HG02970 (cell line): ENCODE data around the gene TENT5D.
"Not testable (repeated sequence)": the region's sequence is repeated elsewhere in the genome, so short reads cannot be mapped to it uniquely, and the experiment has no call there.

Experiments used
- ATAC-seq: cut with Tn5 transposase; IDR thresholded peaks from one replicate; pipeline ENCODE4 v1.9.1; 2021; ENCODE audit warnings: mild to moderate bottlenecking, moderate library complexity, moderate number of reproducible peaks; ENCODE audit not compliant: unreplicated experiment, low FRiP score

The TENT5D gene

DNA sequence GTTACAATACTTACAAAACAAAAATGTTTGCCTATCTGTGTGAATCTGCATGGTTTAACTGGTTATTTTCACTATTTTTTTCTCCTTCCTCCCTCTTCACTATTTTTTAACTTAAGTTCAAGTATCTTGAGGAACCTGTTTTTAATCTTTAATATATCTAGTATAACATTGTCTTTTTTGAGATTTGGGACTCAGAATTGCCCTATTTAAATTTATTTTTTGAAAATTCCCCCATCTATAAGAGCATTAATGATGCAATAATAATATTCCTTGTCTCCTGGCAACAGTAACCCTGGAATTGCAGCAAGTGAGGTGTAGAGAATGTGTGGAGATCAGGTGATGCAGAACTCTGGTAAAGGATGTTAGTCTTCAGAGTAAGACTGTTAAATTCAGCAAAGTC, at the start of gene TENT5D:
Gene TENT5D, plus strand, starts transcription at position 301 of the 400 bp plus-strand sequence. CDS start 22,093 bp downstream, outside the sequence.
- ATAC-seq: no peak

DNA sequence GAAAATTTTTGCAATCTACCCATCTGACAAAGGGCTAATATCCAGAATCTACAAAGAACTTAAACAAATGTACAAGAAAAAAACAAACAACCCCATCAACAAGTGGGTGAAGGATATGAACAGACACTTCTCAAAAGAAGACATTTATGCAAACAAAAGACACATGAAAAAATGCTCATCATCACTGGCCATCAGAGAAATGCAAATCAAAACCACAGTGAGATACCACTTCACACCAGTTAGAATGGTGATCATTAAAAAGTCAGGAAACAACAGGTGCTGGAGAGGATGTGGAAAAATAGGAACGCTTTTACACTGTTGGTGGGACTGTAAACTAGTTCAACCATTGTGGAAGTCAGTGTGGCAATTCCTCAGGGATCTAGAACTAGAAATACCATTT, 34.6 kb upstream of the TENT5D start:
- ATAC-seq: not testable (repeated sequence)

DNA sequence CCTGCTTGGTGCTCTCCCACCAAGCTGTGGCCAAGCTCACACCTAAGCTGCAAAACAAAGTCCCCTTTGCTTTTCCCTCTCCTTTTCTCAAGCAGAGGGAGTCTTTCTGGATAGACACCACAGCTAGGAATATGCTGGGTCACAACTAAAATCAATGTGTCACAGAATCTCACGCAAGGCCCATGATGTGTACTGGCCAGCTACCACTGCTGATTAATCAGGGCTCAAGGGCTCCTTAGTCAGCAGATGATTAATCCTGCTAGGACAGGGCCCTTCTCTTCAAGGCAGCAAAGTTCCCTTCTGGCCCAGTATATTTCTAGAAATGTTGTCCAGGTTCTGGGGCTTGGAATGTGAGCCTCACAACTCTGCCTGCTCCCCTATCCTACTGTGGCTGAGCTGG, 32.0 kb upstream of the TENT5D start:
- no peak for ATAC-seq

DNA sequence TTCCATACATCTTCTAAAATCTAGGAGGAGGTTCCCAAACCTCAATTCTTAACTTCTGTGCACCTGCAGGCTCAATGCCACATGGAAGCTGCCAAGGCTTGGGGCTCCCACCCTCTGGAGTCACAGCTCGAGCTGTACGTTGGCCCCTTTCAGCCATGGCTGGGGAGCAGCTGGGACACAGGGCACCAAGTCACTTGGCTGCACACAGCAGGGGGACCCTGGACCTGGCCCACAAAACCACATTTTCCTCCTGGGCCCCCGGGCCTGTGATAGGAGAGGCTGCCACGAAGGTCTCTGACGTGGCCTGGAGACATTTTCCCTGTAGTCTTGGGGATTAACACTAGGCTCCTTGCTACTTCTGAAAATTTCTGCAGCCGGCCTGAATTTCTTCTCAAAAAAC, 8.2 kb upstream of the TENT5D start:
- no peak for ATAC-seq

DNA sequence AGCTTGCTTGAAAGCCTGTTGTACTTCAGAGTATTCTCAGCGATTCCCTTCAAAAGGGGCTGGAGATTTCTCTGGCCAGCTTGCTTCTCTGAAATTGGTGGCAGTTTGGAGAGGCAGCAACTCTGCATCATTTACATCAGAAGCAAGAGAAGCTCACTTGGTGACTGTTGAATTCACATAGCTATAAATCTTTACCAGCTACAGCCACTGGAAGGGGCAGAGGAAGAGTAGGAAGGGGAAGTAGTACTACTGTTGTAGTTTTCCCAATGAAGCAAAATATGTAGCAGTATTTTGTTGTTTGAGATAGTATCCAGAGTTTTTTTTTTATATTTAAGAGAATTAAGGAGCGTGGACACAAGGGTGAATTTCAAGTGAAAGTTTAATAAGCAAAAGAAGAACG, 2.8 kb downstream of the TENT5D start:
- no peak for ATAC-seq

DNA sequence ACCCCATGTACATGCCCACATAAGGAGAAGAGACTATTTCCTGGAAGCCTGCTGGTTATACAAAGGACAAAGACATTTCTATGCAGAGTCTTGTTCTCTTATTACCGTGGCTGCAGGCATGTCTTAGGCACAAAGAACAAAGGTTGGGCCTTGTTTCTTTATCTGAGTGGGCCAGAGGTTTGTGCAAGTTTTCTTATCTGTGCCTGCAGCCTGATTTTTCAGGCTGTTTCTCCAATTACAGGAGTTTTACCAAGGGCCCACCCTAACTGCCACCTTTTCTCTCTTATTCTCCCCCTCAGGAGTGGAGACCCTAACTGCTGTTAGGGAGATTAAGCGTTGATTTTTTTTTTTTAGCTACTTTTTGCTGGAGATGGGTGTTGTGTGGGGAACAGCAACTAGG, 3.5 kb downstream of the TENT5D start:
- ATAC-seq: no peak

DNA sequence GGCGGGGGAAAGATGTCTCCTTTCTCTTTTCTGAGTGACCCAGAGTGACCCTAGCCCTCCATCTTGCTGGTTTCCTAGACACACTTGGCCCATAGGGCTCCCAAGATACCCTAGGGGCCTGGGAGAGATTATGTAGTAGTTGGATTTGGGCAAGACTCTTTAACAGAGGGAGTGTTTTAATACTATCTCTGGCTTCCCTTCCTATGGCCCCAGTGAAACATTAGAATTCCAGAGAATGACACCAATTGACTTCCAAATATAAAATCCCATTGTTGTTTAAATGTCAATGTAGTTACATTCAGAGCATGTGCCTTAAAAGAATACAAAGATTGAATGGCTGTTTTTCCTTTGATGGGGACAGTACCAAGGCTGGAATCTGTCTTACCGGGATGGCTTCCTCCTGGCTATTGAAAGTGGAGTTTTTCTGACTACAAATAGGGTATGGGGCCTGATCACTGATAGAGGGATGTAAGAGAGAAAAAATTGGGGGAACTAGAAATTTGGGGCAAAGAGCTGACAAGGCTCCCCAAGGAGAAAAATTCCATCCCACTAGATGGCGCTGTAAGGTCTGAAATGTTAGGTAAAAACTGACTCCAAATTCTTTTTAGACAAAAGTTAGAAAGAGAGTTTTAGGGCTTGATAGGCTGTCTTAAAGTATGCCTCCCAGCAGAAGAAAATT, 10.7 kb downstream of the TENT5D start:
- no peak for ATAC-seq

DNA sequence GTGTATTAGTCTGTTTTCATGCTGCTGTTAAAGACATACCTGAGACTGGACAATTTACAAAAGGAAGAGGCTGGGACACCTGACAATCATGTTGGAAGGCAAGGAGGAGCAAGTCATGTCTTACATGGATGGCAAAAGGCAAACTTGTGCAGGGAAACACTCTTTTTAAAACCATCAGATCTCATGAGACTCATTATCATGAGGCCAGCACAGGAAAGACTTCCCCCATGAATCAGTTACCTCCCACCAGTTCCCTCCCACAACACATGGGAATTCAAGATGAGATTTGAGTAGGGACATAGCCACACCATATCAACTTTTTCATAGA, 11.2 kb downstream of the TENT5D start:
- ATAC-seq: no peak

DNA sequence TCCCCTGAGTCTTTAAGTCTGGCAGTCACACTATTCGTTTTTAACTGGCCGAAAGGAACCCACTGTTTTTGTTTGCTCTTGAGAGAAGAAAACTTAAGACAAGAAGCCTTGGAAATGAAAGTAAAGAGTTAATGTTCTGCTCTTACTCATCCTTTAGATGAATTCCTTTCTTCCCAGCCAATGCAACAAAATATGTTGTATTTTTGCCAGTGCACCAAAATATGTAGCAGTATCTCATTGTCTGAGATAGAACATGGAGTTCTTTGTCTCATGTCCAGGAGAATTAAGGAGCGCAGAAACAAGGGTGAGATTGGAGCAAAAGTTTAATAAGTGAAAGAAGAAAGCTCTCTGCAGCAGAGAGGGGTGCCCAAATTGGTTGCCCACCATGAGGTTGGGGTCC, 12.2 kb downstream of the TENT5D start:
- no peak for ATAC-seq

DNA sequence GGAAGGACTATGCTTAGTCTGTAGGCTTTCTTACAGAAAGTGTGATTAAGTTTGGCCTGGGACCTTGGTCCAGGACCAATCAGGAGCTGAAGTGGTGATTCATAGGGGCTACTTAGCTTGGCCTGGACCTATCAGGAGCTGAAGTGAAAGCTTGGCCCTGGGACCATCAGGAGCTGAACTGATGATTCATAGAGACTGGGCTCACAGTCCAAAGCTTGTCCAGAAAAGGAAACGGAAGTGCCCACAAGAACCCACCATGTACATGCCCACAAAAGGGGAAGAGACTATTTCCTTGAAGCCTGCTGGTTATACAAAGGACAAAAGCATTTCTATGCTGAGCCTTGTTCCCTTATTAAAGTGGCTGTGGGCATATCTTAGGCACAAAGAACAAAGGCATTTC, 12.6 kb downstream of the TENT5D start:
- ATAC-seq: no peak

DNA sequence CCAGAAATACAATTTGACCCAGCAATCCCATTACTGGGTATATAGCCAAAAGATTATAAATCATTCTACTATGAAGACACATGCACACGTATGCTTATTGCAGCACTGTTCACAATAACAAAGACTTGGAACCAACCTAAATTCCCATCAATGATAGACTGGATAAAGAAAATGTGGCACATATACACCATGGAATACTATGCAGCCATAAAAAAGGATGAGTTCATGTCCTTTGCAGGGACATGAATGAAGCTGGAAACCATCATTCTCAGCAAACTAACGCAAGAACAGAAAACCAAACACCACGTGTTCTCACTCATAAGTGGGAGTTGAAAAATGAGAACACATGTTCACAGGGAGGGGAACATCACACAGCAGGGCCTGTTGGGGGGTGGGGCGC, 47.9 kb downstream of the TENT5D start:
- not testable (repeated sequence) for ATAC-seq

DNA sequence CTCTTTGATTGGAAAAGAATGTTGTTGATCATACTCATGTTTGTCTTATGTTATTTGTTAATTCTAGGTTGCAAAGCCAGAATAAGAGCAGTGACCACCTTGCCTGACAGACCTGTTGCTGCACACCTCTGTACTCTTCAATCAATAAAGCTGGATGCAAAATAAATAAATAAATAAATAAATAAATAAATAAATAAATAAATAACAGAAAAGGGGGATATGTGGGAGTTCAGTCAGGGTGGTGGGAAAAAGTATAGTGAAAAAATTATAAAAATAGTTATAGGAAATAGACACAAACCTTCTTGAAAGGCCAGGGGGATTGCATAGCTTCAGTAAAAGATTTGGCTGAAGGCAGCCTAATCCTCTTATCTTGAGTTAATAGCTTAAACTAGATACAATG, 51.3 kb downstream of the TENT5D start:
- ATAC-seq: no peak

DNA sequence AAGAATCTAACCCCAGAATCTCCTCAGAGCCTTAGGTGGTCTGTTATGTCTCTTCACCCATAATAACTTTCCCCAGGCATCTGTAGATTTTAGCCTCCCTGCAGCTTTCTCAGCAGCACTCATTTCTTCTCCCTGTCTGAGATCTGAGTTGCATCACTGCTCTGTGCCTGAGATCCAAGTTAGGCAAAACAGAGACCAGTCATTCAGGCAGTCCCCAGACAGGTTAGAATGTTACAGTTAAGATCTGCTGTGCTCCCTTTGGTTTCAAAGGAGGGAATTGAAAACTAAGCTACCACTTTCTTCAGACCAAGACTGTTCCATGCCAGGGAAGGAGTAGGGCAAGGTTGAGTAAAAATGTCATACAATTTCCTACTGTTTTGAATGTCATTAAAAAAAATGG, 65.3 kb downstream of the TENT5D start:
- no peak for ATAC-seq

DNA sequence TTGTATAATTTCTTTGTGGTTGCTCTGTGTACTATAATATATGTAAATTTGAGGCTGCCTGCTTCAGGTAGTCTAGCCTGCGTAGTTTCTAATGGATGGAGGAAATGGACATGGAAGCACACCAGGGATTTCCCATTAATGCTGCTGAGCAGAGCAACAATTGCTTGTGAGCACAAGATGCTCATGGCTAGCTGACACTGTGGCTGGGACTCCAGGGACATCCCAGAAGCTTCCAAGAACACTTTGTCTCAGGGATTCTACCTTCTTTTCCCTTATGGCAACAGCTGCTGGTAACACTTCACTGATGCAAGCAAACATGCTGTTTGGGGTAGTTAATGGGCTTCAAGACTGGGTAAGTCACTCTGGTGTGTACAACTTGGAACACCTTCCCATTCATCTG, 66.1 kb downstream of the TENT5D start:
- ATAC-seq: no peak

DNA sequence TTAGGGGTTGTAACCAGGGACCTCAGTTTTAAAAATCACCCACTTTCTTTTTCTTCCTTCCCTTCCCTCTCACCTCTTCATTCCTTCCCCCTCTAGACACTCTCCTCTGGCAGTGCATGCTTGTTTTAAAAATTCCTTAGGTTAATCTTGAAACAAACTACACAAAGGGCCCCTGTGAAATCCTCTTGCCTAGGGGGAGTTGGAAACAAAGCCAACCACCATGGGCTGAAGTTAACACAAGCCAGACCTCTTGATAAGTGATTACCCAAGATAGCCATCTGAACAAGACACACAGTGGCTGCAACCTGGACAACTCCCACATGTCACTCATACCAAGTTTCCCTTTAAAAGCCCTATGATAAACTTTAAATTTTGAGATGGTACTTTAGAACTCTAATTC, 68.9 kb downstream of the TENT5D start:
- ATAC-seq: no peak
